ENCODE measurements around the gene PPP2R3A.

Gene PPP2R3A

DNA sequence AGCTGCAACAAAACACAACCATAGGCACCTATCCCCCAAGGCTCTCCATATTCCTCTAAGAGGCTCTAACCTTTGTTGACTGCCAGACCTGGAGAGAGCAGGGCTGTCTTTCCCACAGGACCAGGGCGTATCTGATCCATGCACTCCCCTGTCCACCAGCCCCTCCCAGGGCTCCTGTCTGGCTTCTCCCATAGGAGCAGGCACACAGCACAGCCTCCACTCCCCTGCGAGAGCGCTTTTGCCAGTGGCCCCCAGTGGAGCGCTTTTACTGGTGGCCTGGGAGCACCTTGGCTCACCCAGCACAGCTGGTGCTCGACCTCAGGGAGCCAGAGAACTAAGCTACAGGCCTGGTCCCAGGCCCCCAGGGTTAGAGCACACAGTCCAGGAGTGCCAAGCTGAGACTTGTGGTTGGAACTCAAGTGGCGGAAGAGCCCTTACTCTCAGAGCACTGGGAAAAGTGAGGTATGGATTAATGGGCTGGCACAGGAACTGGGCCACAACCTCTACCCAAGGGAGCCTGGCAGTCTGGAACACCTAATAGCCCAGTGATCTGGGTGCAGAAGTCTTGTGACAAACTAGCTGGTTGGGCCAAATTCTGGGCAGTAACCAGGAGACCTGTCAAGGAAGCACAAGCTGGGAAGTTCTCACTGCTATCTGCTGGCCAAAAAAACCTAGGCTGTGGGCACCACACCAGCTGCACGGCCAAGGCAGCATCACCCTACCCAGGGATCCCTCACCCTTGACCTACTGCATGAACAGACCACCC lies 79.6 kb downstream of the PPP2R3A start:
- no peak for TF ChIP-seq EZH2phosphoT487 (IDR thresholded peaks at IDR 0.05; ENCODE audit: borderline replicate concordance)
- TF ChIP-seq, protein P1, sequence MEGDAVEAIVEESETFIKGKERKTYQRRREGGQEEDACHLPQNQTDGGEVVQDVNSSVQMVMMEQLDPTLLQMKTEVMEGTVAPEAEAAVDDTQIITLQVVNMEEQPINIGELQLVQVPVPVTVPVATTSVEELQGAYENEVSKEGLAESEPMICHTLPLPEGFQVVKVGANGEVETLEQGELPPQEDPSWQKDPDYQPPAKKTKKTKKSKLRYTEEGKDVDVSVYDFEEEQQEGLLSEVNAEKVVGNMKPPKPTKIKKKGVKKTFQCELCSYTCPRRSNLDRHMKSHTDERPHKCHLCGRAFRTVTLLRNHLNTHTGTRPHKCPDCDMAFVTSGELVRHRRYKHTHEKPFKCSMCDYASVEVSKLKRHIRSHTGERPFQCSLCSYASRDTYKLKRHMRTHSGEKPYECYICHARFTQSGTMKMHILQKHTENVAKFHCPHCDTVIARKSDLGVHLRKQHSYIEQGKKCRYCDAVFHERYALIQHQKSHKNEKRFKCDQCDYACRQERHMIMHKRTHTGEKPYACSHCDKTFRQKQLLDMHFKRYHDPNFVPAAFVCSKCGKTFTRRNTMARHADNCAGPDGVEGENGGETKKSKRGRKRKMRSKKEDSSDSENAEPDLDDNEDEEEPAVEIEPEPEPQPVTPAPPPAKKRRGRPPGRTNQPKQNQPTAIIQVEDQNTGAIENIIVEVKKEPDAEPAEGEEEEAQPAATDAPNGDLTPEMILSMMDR (conservative IDR thresholded peaks at IDR 0.05; ENCODE audit: low read length) = no peak
- Histone ChIP-seq H3K4me3 (ENCODE audit: low read length, poor library complexity, severe bottlenecking) (no peak overlapping the region), H2AFZ (ENCODE audit: low read length) (no peak overlapping the region), H3K27me3 (ENCODE audit: insufficient read depth, low read length, poor library complexity, severe bottlenecking) (no peaks in the 10 kb centered on the region), H3K4me1 (ENCODE audit: insufficient read depth, low read length, poor library complexity, severe bottlenecking) (no peaks in the 10 kb centered on the region), H3K9ac (ENCODE audit: low read depth, low read length, poor library complexity, severe bottlenecking) (no peak overlapping the region), H3F3A (ENCODE audit: low read depth) (no peaks in the 10 kb centered on the region), H3K36me3 (ENCODE audit: insufficient read depth, low read length) (no peaks in the 10 kb centered on the region), H4K20me1 (ENCODE audit: insufficient read depth, low read length, poor library complexity, severe bottlenecking) (no peaks in the 10 kb centered on the region), H3K4me2 (ENCODE audit: low read depth, low read length, poor library complexity, severe bottlenecking) (no peak overlapping the region), H3K9me2 (replicated peaks; ENCODE audit: low read depth, low read length) (no peaks in the 10 kb centered on the region), H3K9me3 (ENCODE audit: insufficient read depth, low read depth, low read length) (no peaks in the 10 kb centered on the region), H3K79me2 (ENCODE audit: insufficient read depth, low read length) (no peaks in the 10 kb centered on the region)

DNA sequence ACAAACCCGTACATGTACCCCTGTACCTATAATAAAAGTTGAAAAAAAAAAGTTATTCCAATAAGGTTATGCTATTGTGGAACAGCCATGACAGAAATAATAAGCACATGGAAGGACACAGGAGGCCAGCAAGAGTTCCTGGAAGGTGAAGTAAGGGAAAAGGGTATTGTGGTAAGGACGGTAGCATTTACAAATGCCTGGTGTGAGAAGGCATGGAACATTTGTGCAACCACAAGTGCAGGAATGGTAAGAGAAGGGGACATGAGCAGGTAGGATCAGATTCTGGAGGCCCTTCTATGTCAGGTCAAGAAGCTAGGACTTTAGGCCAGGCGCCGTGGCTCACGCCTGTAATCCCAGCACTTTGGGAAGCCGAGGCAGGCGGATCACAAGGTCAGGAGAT lies 82.5 kb downstream of the PPP2R3A start:
- Histone ChIP-seq H3K4me1 (ENCODE audit: insufficient read depth, low read length, poor library complexity, severe bottlenecking) (no peaks in the 10 kb centered on the region), H4K20me1 (ENCODE audit: insufficient read depth, low read length, poor library complexity, severe bottlenecking) (no peaks in the 10 kb centered on the region), H3F3A (ENCODE audit: low read depth) (no peaks in the 10 kb centered on the region), H3K4me2 (ENCODE audit: low read depth, low read length, poor library complexity, severe bottlenecking) (no peak overlapping the region), H3K79me2 (ENCODE audit: insufficient read depth, low read length) (no peaks in the 10 kb centered on the region), H3K27me3 (ENCODE audit: insufficient read depth, low read length, poor library complexity, severe bottlenecking) (no peaks in the 10 kb centered on the region), H3K36me3 (ENCODE audit: insufficient read depth, low read length) (no peaks in the 10 kb centered on the region), H3K9me2 (replicated peaks; ENCODE audit: low read depth, low read length) (no peaks in the 10 kb centered on the region), H3K9ac (ENCODE audit: low read depth, low read length, poor library complexity, severe bottlenecking) (no peak overlapping the region), H3K9me3 (ENCODE audit: insufficient read depth, low read depth, low read length) (no peaks in the 10 kb centered on the region), H2AFZ (ENCODE audit: low read length) (no peak overlapping the region), H3K4me3 (ENCODE audit: low read length, poor library complexity, severe bottlenecking) (no peak overlapping the region)
- no peak for TF ChIP-seq EZH2phosphoT487 (IDR thresholded peaks at IDR 0.05; ENCODE audit: borderline replicate concordance)
- TF ChIP-seq, protein P1 (conservative IDR thresholded peaks at IDR 0.05; ENCODE audit: low read length) = no peak

DNA sequence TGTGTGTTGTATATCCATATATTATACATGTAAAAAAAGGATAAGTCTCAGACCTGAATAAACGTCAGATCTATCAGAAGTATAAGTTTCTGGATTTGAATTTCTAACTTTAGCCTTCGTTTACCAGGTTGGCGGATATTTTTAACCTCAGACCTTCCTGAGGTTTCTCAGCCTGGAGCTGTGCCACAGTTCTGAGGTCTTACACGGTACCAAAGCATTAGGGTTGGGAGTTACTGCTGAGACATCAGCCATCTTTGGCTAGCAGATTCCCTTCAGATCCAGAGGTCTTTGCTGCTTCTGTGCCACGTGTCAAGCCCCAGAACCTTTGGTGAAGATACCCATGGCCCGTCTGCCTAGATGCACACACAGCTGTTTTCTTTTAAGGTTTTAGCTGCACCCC lies 84.7 kb downstream of the PPP2R3A start:
- Histone ChIP-seq H3K4me1 (ENCODE audit: insufficient read depth, low read length, poor library complexity, severe bottlenecking) (no peaks in the 10 kb centered on the region), H3K9ac (ENCODE audit: low read depth, low read length, poor library complexity, severe bottlenecking) (no peak overlapping the region), H4K20me1 (ENCODE audit: insufficient read depth, low read length, poor library complexity, severe bottlenecking) (no peaks in the 10 kb centered on the region), H3K36me3 (ENCODE audit: insufficient read depth, low read length) (no peaks in the 10 kb centered on the region), H3K79me2 (ENCODE audit: insufficient read depth, low read length) (no peaks in the 10 kb centered on the region), H3K9me2 (replicated peaks; ENCODE audit: low read depth, low read length) (no peaks in the 10 kb centered on the region), H3K4me3 (ENCODE audit: low read length, poor library complexity, severe bottlenecking) (no peak overlapping the region), H3K9me3 (ENCODE audit: insufficient read depth, low read depth, low read length) (no peaks in the 10 kb centered on the region), H2AFZ (ENCODE audit: low read length) (no peak overlapping the region), H3F3A (ENCODE audit: low read depth) (no peaks in the 10 kb centered on the region), H3K4me2 (ENCODE audit: low read depth, low read length, poor library complexity, severe bottlenecking) (no peak overlapping the region), H3K27me3 (ENCODE audit: insufficient read depth, low read length, poor library complexity, severe bottlenecking) (no peaks in the 10 kb centered on the region)
- TF ChIP-seq, protein P1 (conservative IDR thresholded peaks at IDR 0.05; ENCODE audit: low read length) = no peak
- TF ChIP-seq EZH2phosphoT487 (IDR thresholded peaks at IDR 0.05; ENCODE audit: borderline replicate concordance) = no peak

Data from Loucy (cell line).